Embryonic facial prominence (tissue), 1 donor: Measurements from ENCODE around the gene KAZALD1.
"Not testable (repeated sequence)": the region's sequence is repeated elsewhere in the genome, so short reads cannot be mapped to it uniquely, and the experiment has no call there.

Experiments used
- DNase-seq: peaks from one replicate; pipeline ENCODE4 v3.0.0-alpha.2; 2016; ENCODE audit errors: extremely low spot score

Gene KAZALD1

GRCh38 chr10:101030496-101031127, 31.2 kb upstream of the KAZALD1 start:
- no peak for DNase-seq

- peak; percentile 75 for DNase-seq
These were observed 30.5 kb upstream of the KAZALD1 start, which contains the start of the genes PDZD7 and SFXN3 for GRCh38 chr10:101031128-101031795. Gene PDZD7, minus strand, starts transcription at chr10:101031129. Its CDS starts 910 bp downstream, at chr10:101030219. Gene SFXN3, plus strand, starts transcription at chr10:101031234. Its CDS starts 3,461 bp downstream, at chr10:101034695.

GRCh38 chr10:101031796-101032636, 29.8 kb upstream of the KAZALD1 start:
- peak; percentile 66 for DNase-seq

- no peak for DNase-seq
These were observed 29.1 kb upstream of the KAZALD1 start for GRCh38 chr10:101032637-101033224.

- no peak for DNase-seq
These were observed 28.5 kb upstream of the KAZALD1 start for GRCh38 chr10:101033276-101033675.

- not testable (repeated sequence) for DNase-seq
These were observed 27.4 kb upstream of the KAZALD1 start for GRCh38 chr10:101034404-101034803.

GRCh38 chr10:101035314-101035713, 26.5 kb upstream of the KAZALD1 start:
- DNase-seq: no peak

- DNase-seq: no peak
These were observed 25.7 kb upstream of the KAZALD1 start for GRCh38 chr10:101035916-101036702.

GRCh38 chr10:101036726-101037125, 25.1 kb upstream of the KAZALD1 start:
- no peak for DNase-seq

GRCh38 chr10:101038484-101038883, 23.3 kb upstream of the KAZALD1 start:
- DNase-seq: no peak

GRCh38 chr10:101040061-101040460, 21.7 kb upstream of the KAZALD1 start:
- DNase-seq: no peak

- no peak for DNase-seq
These were observed 20.9 kb upstream of the KAZALD1 start for GRCh38 chr10:101040851-101041250.

GRCh38 chr10:101041252-101041761, 20.5 kb upstream of the KAZALD1 start:
- DNase-seq: no peak

- DNase-seq: no peak
These were observed 19.7 kb upstream of the KAZALD1 start for GRCh38 chr10:101042118-101042517.

- peak; percentile 75 for DNase-seq
These were observed 19.0 kb upstream of the KAZALD1 start for GRCh38 chr10:101042667-101043362.

- no peak for DNase-seq
These were observed 18.5 kb upstream of the KAZALD1 start for GRCh38 chr10:101043363-101043707.

GRCh38 chr10:101044117-101044516, 17.7 kb upstream of the KAZALD1 start:
- no peak for DNase-seq

GRCh38 chr10:101046332-101047238, 15.2 kb upstream of the KAZALD1 start:
- no peak for DNase-seq

GRCh38 chr10:101047268-101047667, 14.5 kb upstream of the KAZALD1 start:
- no peak for DNase-seq
